Panc1 (cell line): Measurements from ENCODE around the gene SARS2.
A peak's percentile ranks its signal among the peaks of the same experiment; 100 is the strongest.

ENCODE experiments used
- POLR2AphosphoS5 ChIP-seq: IDR thresholded peaks from 2 replicates; pipeline ENCODE4 v1.6.1; 2012; ENCODE audit warnings: mild to moderate bottlenecking, low read depth, low read length, moderate library complexity
- SIN3A ChIP-seq: IDR thresholded peaks from 2 replicates; pipeline ENCODE4 v1.6.1; 2012; ENCODE audit warnings: low read depth, mild to moderate bottlenecking, low read length, moderate library complexity, borderline replicate concordance; ENCODE audit not compliant: insufficient read depth
- TCF7L2 ChIP-seq: IDR thresholded peaks from 2 replicates; pipeline ENCODE4 v1.6.1; 2011; ENCODE audit warnings: mild to moderate bottlenecking, low read depth, low read length, inconsistent platforms
- TF ChIP-seq, protein P1 (sequence below): fragments of 450-650 bp; IDR thresholded peaks from 2 replicates; pipeline ENCODE4 v1.5.1; 2017; ENCODE audit warnings: mild to moderate bottlenecking
- TF ChIP-seq, protein P2 (sequence below), 2 experiments: IDR thresholded peaks; 2 replicates each; pipeline ENCODE4 v1.6.1; 2011 to 2012; ENCODE audit warnings: low read depth in 2 of 2, control low read depth in 1 of 2, low read length in 1 of 2, mild to moderate bottlenecking in 1 of 2, moderate library complexity in 1 of 2; ENCODE audit not compliant: insufficient read depth in 1 of 2

DNA sequence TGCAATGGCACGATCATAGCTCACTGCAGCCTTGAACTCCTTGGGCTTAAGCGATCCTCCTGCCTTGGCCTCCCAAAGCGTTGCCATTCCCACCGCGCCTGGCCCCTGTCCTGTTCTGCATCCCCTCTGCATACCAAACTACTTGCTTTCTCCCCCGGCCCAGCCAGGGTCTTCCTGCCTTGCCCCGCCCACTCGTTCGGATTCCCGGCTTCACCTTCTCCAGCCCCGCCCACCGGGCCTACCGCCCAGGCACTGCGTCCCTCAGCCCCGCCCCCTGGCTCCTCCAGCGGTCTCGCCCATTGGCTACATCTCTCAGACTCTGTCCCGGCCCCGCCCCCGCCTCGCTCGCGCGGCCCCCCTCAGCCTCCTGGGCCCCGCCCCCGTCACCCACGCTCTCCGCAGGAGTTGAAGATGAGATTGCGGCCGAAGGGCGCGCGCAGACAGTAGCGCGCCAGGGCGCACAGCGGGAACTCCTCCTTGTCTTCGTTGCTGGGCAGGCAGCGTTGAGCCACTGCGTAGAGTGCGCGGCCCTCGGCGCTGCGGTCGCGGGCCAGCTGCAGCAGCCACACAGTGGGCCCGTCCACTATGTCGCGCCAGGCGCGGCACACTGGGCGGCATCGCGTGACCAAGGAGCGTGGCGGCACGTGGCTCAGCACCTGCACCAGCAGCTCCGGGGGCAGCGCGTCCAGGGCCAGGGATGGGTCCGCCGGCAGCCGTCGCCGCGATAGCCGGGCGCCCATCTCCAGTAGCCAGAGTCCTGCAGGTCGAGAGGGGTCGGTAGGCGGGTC, 19.2 kb upstream of the SARS2 start:
- TF ChIP-seq, protein P1, sequence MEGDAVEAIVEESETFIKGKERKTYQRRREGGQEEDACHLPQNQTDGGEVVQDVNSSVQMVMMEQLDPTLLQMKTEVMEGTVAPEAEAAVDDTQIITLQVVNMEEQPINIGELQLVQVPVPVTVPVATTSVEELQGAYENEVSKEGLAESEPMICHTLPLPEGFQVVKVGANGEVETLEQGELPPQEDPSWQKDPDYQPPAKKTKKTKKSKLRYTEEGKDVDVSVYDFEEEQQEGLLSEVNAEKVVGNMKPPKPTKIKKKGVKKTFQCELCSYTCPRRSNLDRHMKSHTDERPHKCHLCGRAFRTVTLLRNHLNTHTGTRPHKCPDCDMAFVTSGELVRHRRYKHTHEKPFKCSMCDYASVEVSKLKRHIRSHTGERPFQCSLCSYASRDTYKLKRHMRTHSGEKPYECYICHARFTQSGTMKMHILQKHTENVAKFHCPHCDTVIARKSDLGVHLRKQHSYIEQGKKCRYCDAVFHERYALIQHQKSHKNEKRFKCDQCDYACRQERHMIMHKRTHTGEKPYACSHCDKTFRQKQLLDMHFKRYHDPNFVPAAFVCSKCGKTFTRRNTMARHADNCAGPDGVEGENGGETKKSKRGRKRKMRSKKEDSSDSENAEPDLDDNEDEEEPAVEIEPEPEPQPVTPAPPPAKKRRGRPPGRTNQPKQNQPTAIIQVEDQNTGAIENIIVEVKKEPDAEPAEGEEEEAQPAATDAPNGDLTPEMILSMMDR = no peak
- peak; percentile 60 for TF ChIP-seq POLR2AphosphoS5
- TF ChIP-seq, protein P2, sequence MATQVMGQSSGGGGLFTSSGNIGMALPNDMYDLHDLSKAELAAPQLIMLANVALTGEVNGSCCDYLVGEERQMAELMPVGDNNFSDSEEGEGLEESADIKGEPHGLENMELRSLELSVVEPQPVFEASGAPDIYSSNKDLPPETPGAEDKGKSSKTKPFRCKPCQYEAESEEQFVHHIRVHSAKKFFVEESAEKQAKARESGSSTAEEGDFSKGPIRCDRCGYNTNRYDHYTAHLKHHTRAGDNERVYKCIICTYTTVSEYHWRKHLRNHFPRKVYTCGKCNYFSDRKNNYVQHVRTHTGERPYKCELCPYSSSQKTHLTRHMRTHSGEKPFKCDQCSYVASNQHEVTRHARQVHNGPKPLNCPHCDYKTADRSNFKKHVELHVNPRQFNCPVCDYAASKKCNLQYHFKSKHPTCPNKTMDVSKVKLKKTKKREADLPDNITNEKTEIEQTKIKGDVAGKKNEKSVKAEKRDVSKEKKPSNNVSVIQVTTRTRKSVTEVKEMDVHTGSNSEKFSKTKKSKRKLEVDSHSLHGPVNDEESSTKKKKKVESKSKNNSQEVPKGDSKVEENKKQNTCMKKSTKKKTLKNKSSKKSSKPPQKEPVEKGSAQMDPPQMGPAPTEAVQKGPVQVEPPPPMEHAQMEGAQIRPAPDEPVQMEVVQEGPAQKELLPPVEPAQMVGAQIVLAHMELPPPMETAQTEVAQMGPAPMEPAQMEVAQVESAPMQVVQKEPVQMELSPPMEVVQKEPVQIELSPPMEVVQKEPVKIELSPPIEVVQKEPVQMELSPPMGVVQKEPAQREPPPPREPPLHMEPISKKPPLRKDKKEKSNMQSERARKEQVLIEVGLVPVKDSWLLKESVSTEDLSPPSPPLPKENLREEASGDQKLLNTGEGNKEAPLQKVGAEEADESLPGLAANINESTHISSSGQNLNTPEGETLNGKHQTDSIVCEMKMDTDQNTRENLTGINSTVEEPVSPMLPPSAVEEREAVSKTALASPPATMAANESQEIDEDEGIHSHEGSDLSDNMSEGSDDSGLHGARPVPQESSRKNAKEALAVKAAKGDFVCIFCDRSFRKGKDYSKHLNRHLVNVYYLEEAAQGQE (IDR thresholded peaks at IDR 0.05; ENCODE audit: insufficient read depth in 1 of 2, low read depth in 2 of 2, low read length in 1 of 2) = peak in 1 of 2 experiments; percentile 36; a peak in 1 of 4 replicates
- TF ChIP-seq SIN3A = no peak
- no peak for TF ChIP-seq TCF7L2
